Erythroblast (primary cell): ENCODE results near the gene FCHSD2.

ENCODE experiments used
- GATA1 ChIP-seq: IDR thresholded peaks from 2 replicates; pipeline ENCODE4 v1.6.1; 2011; ENCODE audit warnings: low read depth, mild to moderate bottlenecking, control low read depth, low read length, moderate library complexity
- POLR2A ChIP-seq: IDR thresholded peaks from 2 replicates; pipeline ENCODE4 v1.6.1; 2011; ENCODE audit warnings: mild to moderate bottlenecking, low read length

GRCh38 chr11:73004088-73004487 lies 138.0 kb downstream of the FCHSD2 start:
- TF ChIP-seq POLR2A (no peak), GATA1 (no peak)
